B cell (primary cell): ENCODE measurements around the gene UNC119. TPM values are rescaled to one million over a fixed set of nuclear protein-coding genes. Genes with fewer than 3 reads are reported as not detected.

ENCODE experiments used
- ATAC-seq: fragments of 200-7000 bp; cut with Tn5 transposase; one replicate; pipeline ENCODE4 v1.10.0; 2021; ENCODE audit warnings: low read depth, mild to moderate bottlenecking, moderate number of reproducible peaks, moderate library complexity
- CTCF ChIA-PET: fragments of 350-600 bp; sonication (Branson Sonifier 250); formaldehyde crosslinking; loops from one replicate; lab custom pipeline; 2021; ENCODE audit warnings: antibody characterized with exemption, inconsistent platforms; lab: Charles Lee
- POLR2A ChIA-PET: fragments of 350-600 bp; sonication (Branson Sonifier 250); formaldehyde crosslinking; loops from one replicate; lab custom pipeline; 2021; ENCODE audit warnings: antibody characterized with exemption; lab: Charles Lee
- DNase-seq: peaks from one replicate; pipeline ENCODE4 v3.0.0; 2013
- H2AFZ ChIP-seq: 2 replicates; pipeline ENCODE4 v1.6.1; 2012; ENCODE audit warnings: mild to moderate bottlenecking, low read depth, low read length; ENCODE audit not compliant: insufficient read depth, poor library complexity, severe bottlenecking
- H3K27ac ChIP-seq, 2 donors: 1 replicate in 1 of 2; 2 replicates in 1 of 2; pipeline ENCODE4 v1.5.1; 2012 to 2013; ENCODE audit warnings: low read length in 2 of 2, mild to moderate bottlenecking in 2 of 2, moderate library complexity in 1 of 2
- H3K27me3 ChIP-seq, 4 experiments: fragments of 200-600 bp in 1 of 4; sonication (generic) in 1 of 4; replicated peaks in 1 of 4; 1 replicate in 2 of 4; 2 replicates in 2 of 4; pipeline versions ENCODE4 v1.6.1 to v1.7.0; 2013 to 2016; ENCODE audit warnings: low read length in 3 of 4, mild to moderate bottlenecking in 2 of 4, mixed read lengths in 1 of 4, moderate library complexity in 1 of 4; ENCODE audit not compliant: insufficient read depth in 4 of 4, control insufficient read depth in 3 of 4; ENCODE audit errors: control extremely low read depth in 1 of 4
- H3K36me3 ChIP-seq, 2 experiments: replicated peaks in 1 of 2; 1 replicate in 1 of 2; 2 replicates in 1 of 2; pipeline versions ENCODE4 v1.6.1 to v1.7.1; 2013; ENCODE audit warnings: low read length in 1 of 2; ENCODE audit not compliant: insufficient read depth in 2 of 2, control insufficient read depth in 1 of 2; ENCODE audit errors: control extremely low read depth in 1 of 2, extremely low read depth in 1 of 2
- H3K4me1 ChIP-seq, 2 donors: fragments of 200-600 bp in 1 of 2; sonication (generic) in 1 of 2; 1 replicate in 1 of 2; 2 replicates in 1 of 2; pipeline versions ENCODE4 v1.5.1 to v1.6.1; 2013 to 2017; ENCODE audit warnings: low read length in 2 of 2; ENCODE audit not compliant: control insufficient read depth in 2 of 2, insufficient read depth in 2 of 2
- H3K4me2 ChIP-seq: replicated peaks from 2 replicates; pipeline ENCODE3; 2012; ENCODE audit warnings: mild to moderate bottlenecking, low read depth, low read length; ENCODE audit not compliant: poor library complexity, severe bottlenecking
- H3K4me3 ChIP-seq, 5 experiments: fragments of 200-600 bp in 1 of 5; sonication (generic) in 1 of 5; 1 replicate in 3 of 5; 2 replicates in 2 of 5; pipeline versions ENCODE4 v1.5.1 to v1.7.0; 2011 to 2016; ENCODE audit warnings: low read length in 4 of 5, mild to moderate bottlenecking in 4 of 5, low read depth in 2 of 5, control low read depth in 1 of 5, moderate library complexity in 1 of 5; ENCODE audit not compliant: insufficient read depth in 1 of 5; ENCODE audit errors: control extremely low read depth in 1 of 5, extremely low read depth in 1 of 5
- H3K79me2 ChIP-seq: fragments of 200-600 bp; sonication (generic); one replicate; pipeline ENCODE4 v1.6.0; 2016; ENCODE audit warnings: low read length; ENCODE audit not compliant: control insufficient read depth, insufficient read depth
- H3K9ac ChIP-seq: fragments of 200-600 bp; sonication (generic); 2 replicates; pipeline ENCODE4 v1.6.1; 2017; ENCODE audit warnings: mild to moderate bottlenecking, low read length, moderate library complexity
- H3K9me3 ChIP-seq, 3 donors: one replicate each; pipeline versions ENCODE4 v1.6.1 to v1.7.1; 2013; ENCODE audit warnings: low read length in 2 of 3; ENCODE audit not compliant: control insufficient read depth in 2 of 3, insufficient read depth in 1 of 3; ENCODE audit errors: control extremely low read depth in 1 of 3
- H4K20me1 ChIP-seq: 2 replicates; pipeline ENCODE4 v1.6.0; 2012; ENCODE audit warnings: mild to moderate bottlenecking, low read length; ENCODE audit not compliant: insufficient read depth, control insufficient read depth, poor library complexity, severe bottlenecking
- H3K27ac Mint-ChIP-seq: one replicate; pipeline ENCODE4 v1.8.0; 2021; ENCODE audit warnings: mixed read lengths
- H3K27me3 Mint-ChIP-seq: one replicate; pipeline ENCODE4 v1.8.0; 2021; ENCODE audit warnings: mixed read lengths
- H3K4me1 Mint-ChIP-seq: one replicate; pipeline ENCODE4 v1.8.0; 2021; ENCODE audit warnings: mixed read lengths
- H3K4me3 Mint-ChIP-seq: one replicate; pipeline ENCODE4 v1.8.0; 2021; ENCODE audit warnings: mixed read lengths
- H3K9me3 Mint-ChIP-seq: one replicate; pipeline ENCODE4 v1.8.0; 2022; ENCODE audit warnings: mixed read lengths; ENCODE audit not compliant: insufficient read depth
- CTCF ChIP-seq: fragments of 200-600 bp; IDR thresholded peaks from one replicate; pipeline ENCODE4 v1.8.0; 2022; ENCODE audit warnings: antibody characterized with exemption, mild to moderate bottlenecking
- EZH2 ChIP-seq: IDR thresholded peaks from 2 replicates; pipeline ENCODE4 v1.6.1; 2012; ENCODE audit warnings: borderline replicate concordance, low read depth, mild to moderate bottlenecking, moderate library complexity, low read length; ENCODE audit not compliant: insufficient read depth, poor library complexity, severe bottlenecking
- WGBS: methylation state at CpG from one replicate; pipeline ENCODE4 v1.1.5; 2013; ENCODE audit warnings: missing lambda C conversion rate; ENCODE audit not compliant: insufficient coverage; 5-methylcytosine and 5-hydroxymethylcytosine counted together
- intact Hi-C: fragments of 100-400 bp; cut with micrococcal nuclease; formaldehyde crosslinking; loops from one replicate; pipeline ENCODE4 v1.10.0; 2022
- polyA plus RNA-seq: library from polyadenylated mRNA; depleted of rRNA; stranded (reverse); fragments of >200 nt; gene quantifications from 2 replicates; pipeline ENCODE4 v1.2.3, GENCODE V29; 2012
- total RNA-seq, 2 donors: library from RNA; stranded (reverse); fragments of 120-200 nt in 1 of 2; gene quantifications; 1 replicate in 1 of 2; 2 replicates in 1 of 2; pipeline versions ENCODE4 v1.2.3 to v1.2.4, GENCODE V29; 2013 to 2022

Gene UNC119
- total and polyA plus RNA-seq, 2 donors (not counting 1 experiment from before 2014, with no cell fraction given): 75.3 to 174 TPM

GRCh38 chr17:28579526-28579925 is 27.1 kb upstream of the UNC119 start:
- Histone ChIP-seq H4K20me1 (no peaks in the 10 kb centered on the region), H3K4me3 (no peak overlapping the region), H3K27me3 (no peaks in the 10 kb centered on the region), H3K36me3 (peaks cover 0 to 5% of the 10 kb centered on the region in 2 experiments), H3K27ac (no peak overlapping the region), H3K4me2 (no peak overlapping the region), H2AFZ (no peak overlapping the region), H3K9ac (no peak overlapping the region), H3K9me3 (no peaks in the 10 kb centered on the region), H3K4me1 (peaks cover 10 to 17% of the 10 kb centered on the region in 2 donors), H3K79me2 (peaks cover 20% of the 10 kb centered on the region)
- Mint-ChIP-seq H3K27ac (no peak overlapping the region), H3K4me3 (no peak overlapping the region), H3K27me3 (no peaks in the 10 kb centered on the region), H3K9me3 (no peaks in the 10 kb centered on the region), H3K4me1 (peaks cover 14% of the 10 kb centered on the region)
- DNase-seq (no peak), ATAC-seq (no peak)
- POLR2A ChIA-PET: no interaction called here
- no peak for TF ChIP-seq EZH2
- no peak for TF ChIP-seq CTCF
- CTCF ChIA-PET: interaction anchor here (0.7 to 2.5 kb wide), 2 partner anchors 18 to 221 kb away, joined by 3 to 6 read pairs; no protein-coding TSS in a partner anchor
- intact Hi-C loops: loop anchor here (10.0 kb wide), 1 partner anchor 135 kb away; the partner anchor contains the start of genes PROCA1, RAB34 and RPL23A
- WGBS: 88% methylated on average over 2 of the region's 4 CpGs
